NCI-H146 treated with DMSO at 0.1 percent for 48 hours (cell line): ENCODE data around the gene AFG3L2.

Source experiments
- DNase-seq: peaks from one replicate; lab custom pipeline; 2025; ENCODE audit not compliant: unreplicated experiment; lab: John Stamatoyannopoulos, UW

AFG3L2 gene

GRCh38 chr18:12281861-12282260 is 95.2 kb downstream of the AFG3L2 start:
- no peak for DNase-seq

GRCh38 chr18:12279781-12280531 is 97.1 kb downstream of the AFG3L2 start:
- DNase-seq: no peak
